ENCODE measurements around the gene TCERG1L. TPM values are rescaled to one million over a fixed set of nuclear protein-coding genes. Genes with fewer than 3 reads are reported as not detected.

Gene TCERG1L
- total RNA-seq, 2 experiments from 2014 or later = 0.08 TPM; not detected in 1

GRCh38 chr10:131290781-131291180 lies 20.7 kb downstream of the TCERG1L start:
- Mint-ChIP-seq H3K4me1 (no peaks in the 10 kb centered on the region), H3K4me3 (no peak overlapping the region), H3K27ac (no peak overlapping the region), H3K36me3 (no peaks in the 10 kb centered on the region), H3K27me3 (no peaks in the 10 kb centered on the region), H3K9me3 (no peaks in the 10 kb centered on the region)
- DNase-seq = no peak

DNA sequence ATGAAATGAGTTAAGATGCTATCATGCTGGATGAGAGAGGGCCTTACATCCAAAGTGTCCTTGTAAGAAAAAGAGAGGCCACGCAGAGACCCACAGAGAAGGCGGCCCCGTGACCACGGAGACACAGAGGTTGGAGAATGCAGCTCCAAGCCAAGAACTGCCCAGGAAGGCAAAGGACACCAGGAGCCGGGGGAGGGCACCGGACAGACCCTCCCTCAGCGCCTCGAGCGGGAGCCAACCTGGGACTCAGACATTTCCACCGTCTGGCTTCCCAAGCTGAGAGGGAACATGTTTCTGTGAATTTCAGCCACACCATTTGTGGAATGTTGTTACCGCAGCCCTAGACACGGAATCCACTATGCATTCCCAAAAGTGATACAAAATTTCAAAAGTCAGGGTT lies 22.9 kb downstream of the TCERG1L start:
- H3K27ac Mint-ChIP-seq = no peak overlapping the region
- H3K36me3 Mint-ChIP-seq = no peaks in the 10 kb centered on the region
- H3K4me3 Mint-ChIP-seq = no peak overlapping the region
- H3K9me3 Mint-ChIP-seq = no peaks in the 10 kb centered on the region
- H3K4me1 Mint-ChIP-seq = no peaks in the 10 kb centered on the region
- no peaks in the 10 kb centered on the region for H3K27me3 Mint-ChIP-seq
- no peak for DNase-seq

DNA sequence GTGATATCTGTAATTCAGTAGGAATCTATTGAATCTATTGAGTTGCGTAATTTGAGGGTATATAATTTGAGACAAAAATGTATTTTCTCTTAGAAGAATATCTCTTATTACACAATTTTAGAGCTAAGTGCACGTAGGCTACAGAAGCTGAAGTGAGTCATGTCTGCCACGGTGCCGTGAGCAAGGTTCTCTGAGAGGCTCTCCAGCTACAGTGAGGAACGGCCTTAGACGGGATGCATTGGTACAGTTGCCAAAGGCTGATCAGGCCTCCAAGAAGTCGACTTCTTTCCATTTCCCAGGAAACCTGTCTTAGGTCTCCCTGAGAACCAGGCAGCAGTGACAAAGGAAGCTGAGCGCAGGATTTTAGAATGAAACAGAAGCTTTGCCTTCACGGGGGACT lies 28.6 kb downstream of the TCERG1L start:
- no peaks in the 10 kb centered on the region for H3K4me1 Mint-ChIP-seq
- DNase-seq = no peak
- H3K36me3 Mint-ChIP-seq = no peaks in the 10 kb centered on the region
- H3K4me3 Mint-ChIP-seq = no peak overlapping the region
- H3K27me3 Mint-ChIP-seq = peaks cover 3% of the 10 kb centered on the region
- H3K9me3 Mint-ChIP-seq = no peaks in the 10 kb centered on the region
- no peak overlapping the region for H3K27ac Mint-ChIP-seq

- H3K27me3 Mint-ChIP-seq = peaks cover 3% of the 10 kb centered on the region
- no peak overlapping the region for H3K27ac Mint-ChIP-seq
- H3K9me3 Mint-ChIP-seq = no peaks in the 10 kb centered on the region
- H3K4me1 Mint-ChIP-seq = no peaks in the 10 kb centered on the region
- no peaks in the 10 kb centered on the region for H3K36me3 Mint-ChIP-seq
- DNase-seq = no peak
- no peak overlapping the region for H3K4me3 Mint-ChIP-seq
Measured at GRCh38 chr10:131280101-131280500, 31.4 kb downstream of the TCERG1L start.

GRCh38 chr10:131279516-131279915 lies 32.0 kb downstream of the TCERG1L start:
- H3K27me3 Mint-ChIP-seq = peaks cover 3% of the 10 kb centered on the region
- no peak overlapping the region for H3K27ac Mint-ChIP-seq
- no peaks in the 10 kb centered on the region for H3K9me3 Mint-ChIP-seq
- H3K36me3 Mint-ChIP-seq = no peaks in the 10 kb centered on the region
- no peak for DNase-seq
- no peak overlapping the region for H3K4me3 Mint-ChIP-seq
- no peaks in the 10 kb centered on the region for H3K4me1 Mint-ChIP-seq

GRCh38 chr10:131277969-131278368 lies 33.6 kb downstream of the TCERG1L start:
- Mint-ChIP-seq H3K9me3 (no peaks in the 10 kb centered on the region), H3K36me3 (no peaks in the 10 kb centered on the region), H3K27ac (no peak overlapping the region), H3K4me3 (no peak overlapping the region), H3K4me1 (no peaks in the 10 kb centered on the region), H3K27me3 (peaks cover 3% of the 10 kb centered on the region)
- no peak for DNase-seq

GRCh38 chr10:131277278-131277677 lies 34.2 kb downstream of the TCERG1L start:
- Mint-ChIP-seq H3K9me3 (no peaks in the 10 kb centered on the region), H3K36me3 (no peaks in the 10 kb centered on the region), H3K4me1 (no peaks in the 10 kb centered on the region), H3K27ac (no peak overlapping the region), H3K4me3 (no peak overlapping the region), H3K27me3 (peaks cover 3% of the 10 kb centered on the region)
- DNase-seq = no peak

DNA sequence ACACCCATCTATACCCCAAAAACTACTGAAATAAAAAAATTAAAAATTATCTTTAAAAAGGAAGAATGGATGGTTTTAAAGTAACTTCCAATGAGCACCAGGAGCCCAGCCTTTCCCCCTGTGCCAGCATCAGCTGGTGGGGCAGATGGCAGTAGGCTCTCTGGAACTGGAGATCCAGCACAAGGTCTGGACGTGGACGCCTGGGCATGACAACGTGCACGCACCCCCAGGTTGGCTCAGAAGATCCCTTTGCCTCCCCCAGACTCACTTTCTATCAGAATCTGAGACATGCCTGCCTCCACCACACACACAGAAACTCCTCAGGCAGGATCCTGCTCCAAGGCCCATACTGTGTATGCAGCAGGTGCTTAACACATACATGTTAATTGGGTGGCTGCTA lies 35.8 kb downstream of the TCERG1L start:
- H3K36me3 Mint-ChIP-seq = no peaks in the 10 kb centered on the region
- H3K4me3 Mint-ChIP-seq = no peak overlapping the region
- H3K9me3 Mint-ChIP-seq = no peaks in the 10 kb centered on the region
- no peak for DNase-seq
- H3K27ac Mint-ChIP-seq = no peak overlapping the region
- no peaks in the 10 kb centered on the region for H3K4me1 Mint-ChIP-seq
- H3K27me3 Mint-ChIP-seq = peaks cover 3% of the 10 kb centered on the region

DNA sequence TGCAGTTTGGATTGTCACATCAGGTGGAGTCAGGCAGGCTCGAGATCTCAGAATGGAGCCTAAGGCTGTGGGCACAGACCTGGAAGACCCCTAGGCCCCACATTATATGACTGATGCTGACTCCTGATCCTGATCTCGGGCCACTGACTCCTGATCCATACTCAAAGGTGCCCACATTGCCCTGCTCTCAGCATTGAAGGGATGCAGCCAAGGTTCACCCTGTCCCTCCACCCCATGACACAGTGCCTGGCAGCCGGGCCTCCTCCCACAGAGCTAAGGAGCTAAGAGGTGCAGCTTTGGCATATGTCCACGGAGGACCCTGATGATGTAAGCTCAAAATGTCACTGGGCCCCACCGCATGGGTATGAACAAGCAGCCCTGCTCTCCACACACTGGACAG lies 36.6 kb downstream of the TCERG1L start:
- no peak overlapping the region for H3K27ac Mint-ChIP-seq

DNA sequence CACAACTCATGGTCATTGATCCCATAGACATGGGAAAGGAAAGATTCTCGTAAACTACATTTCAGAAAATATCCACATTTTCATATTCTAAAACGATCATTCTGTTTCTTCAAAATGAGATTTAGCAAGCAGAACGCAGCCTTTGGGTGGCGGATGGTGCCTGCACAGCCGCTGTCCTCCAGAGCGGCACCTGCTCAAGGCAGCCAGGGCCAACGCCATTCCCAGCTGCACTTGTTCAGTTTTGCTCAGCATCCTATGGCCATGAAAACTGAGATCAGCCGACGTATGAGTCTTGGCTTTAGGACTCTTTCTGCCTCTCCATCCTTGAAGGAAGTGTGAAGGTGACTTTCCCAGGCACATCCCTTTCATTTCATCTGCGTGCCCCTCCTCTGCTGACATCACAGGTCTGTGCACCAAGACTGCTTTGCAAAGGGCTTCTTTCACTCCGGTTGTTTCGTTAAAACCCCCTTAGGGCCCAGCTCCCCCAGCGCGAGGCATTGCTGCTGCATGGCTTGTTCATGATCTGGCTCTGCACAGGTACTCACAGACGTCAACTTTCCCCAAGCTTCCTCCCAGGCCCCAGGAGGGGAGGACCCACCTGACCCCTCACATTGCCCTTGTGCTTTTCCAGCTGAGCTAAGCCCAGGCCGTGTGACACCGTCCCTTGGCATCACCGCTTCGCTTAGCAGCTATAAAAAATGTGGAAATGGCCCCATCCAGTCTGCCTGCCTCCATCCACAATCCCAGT lies 37.2 kb downstream of the TCERG1L start:
- no peaks in the 10 kb centered on the region for H3K9me3 Mint-ChIP-seq
- no peak for DNase-seq
- no peak overlapping the region for H3K27ac Mint-ChIP-seq

More for the DNA sequence above, 36.6 kb downstream of the TCERG1L start:
- Mint-ChIP-seq H3K4me1 (no peaks in the 10 kb centered on the region), H3K36me3 (no peaks in the 10 kb centered on the region), H3K27me3 (peaks cover 3% of the 10 kb centered on the region), H3K9me3 (no peaks in the 10 kb centered on the region), H3K4me3 (no peak overlapping the region)
- no peak for DNase-seq

GRCh38 chr10:131273476-131273875 lies 38.0 kb downstream of the TCERG1L start:
- Mint-ChIP-seq H3K9me3 (no peaks in the 10 kb centered on the region), H3K4me1 (no peaks in the 10 kb centered on the region), H3K36me3 (no peaks in the 10 kb centered on the region), H3K27ac (no peak overlapping the region), H3K4me3 (no peak overlapping the region), H3K27me3 (no peaks in the 10 kb centered on the region)
- DNase-seq = no peak

More for the DNA sequence above, 37.2 kb downstream of the TCERG1L start:
- Mint-ChIP-seq H3K36me3 (no peaks in the 10 kb centered on the region), H3K4me1 (no peaks in the 10 kb centered on the region), H3K4me3 (no peak overlapping the region), H3K27me3 (peaks cover 1% of the 10 kb centered on the region)

GRCh38 chr10:131272897-131273451 lies 38.5 kb downstream of the TCERG1L start:
- Mint-ChIP-seq H3K27me3 (no peaks in the 10 kb centered on the region), H3K9me3 (no peaks in the 10 kb centered on the region), H3K4me1 (no peaks in the 10 kb centered on the region), H3K27ac (no peak overlapping the region), H3K36me3 (no peaks in the 10 kb centered on the region), H3K4me3 (no peak overlapping the region)
- DNase-seq = no peak

DNA sequence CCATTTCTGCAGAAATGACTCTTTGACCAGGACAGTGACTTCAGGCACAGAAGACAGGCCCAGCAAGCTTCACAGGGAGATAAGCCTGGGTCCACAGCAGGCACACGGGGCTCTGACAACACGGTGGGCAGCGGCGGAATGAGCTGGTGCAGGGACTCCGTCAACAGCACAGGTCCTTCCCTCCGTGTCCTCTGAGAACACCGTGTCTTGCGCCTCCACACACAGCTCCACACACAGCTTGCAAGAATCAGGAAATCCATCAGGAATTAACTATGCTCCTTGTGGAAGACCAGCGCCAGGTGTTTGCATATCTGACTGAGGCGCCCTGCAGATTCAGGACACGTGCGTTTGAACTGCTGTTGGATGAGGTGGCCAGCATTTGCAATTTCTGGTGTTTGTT lies 39.6 kb downstream of the TCERG1L start:
- Mint-ChIP-seq H3K27ac (no peak overlapping the region), H3K4me3 (no peak overlapping the region), H3K36me3 (no peaks in the 10 kb centered on the region), H3K9me3 (no peaks in the 10 kb centered on the region), H3K27me3 (no peaks in the 10 kb centered on the region), H3K4me1 (no peaks in the 10 kb centered on the region)
- no peak for DNase-seq

- Mint-ChIP-seq H3K27me3 (no peaks in the 10 kb centered on the region), H3K9me3 (no peaks in the 10 kb centered on the region), H3K27ac (no peak overlapping the region), H3K4me1 (no peaks in the 10 kb centered on the region), H3K36me3 (no peaks in the 10 kb centered on the region), H3K4me3 (no peak overlapping the region)
- no peak for DNase-seq
Measured at GRCh38 chr10:131271195-131271880, 40.2 kb downstream of the TCERG1L start.

DNA sequence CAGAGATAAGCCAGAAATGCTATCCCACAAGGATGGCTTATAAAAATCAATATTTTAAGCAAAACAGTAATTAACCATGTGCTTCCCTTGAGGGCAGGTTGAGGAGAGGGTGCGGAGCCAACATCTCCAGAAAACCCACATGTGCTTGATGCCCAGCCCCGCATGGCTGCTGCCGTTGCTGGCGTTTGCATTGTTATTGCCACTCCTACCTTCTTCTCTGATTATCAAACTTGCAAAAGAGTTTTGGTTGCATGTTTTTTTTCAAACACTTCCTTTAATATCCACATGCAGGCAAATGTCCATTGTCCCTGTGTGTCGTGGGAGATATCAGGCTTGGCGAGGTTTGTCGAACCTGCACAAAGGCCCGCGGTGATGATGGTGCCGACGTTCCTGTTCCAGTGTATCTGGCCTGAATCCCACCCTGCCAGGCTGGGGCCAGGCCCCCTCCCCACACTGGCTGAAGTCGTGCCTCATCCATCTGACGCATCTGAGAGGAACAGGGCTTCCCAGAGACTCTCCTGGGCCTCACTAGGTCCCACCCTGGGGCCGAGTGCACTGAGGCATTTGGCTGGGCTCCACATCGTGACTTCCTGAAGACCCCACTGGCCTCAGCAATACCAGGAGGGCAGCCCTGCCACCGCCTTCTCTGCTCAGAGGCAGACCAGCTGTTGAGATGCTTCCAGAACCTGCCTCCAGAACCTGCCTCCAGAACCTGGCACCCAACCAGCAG lies 40.9 kb downstream of the TCERG1L start:
- Mint-ChIP-seq H3K27ac (no peak overlapping the region), H3K27me3 (no peaks in the 10 kb centered on the region), H3K9me3 (no peaks in the 10 kb centered on the region), H3K4me1 (no peaks in the 10 kb centered on the region), H3K4me3 (no peak overlapping the region), H3K36me3 (no peaks in the 10 kb centered on the region)
- DNase-seq = no peak

All from activated naive CD8-positive, alpha-beta T cell treated with anti-CD3 and anti-CD28 coated beads for 36 hours (primary cell).